Neural cell (in vitro differentiated cells): Measurements from ENCODE around the gene TBC1D5. TPM values are rescaled to one million over a fixed set of nuclear protein-coding genes. Genes with fewer than 3 reads are reported as not detected.

ENCODE experiments used
- H2AFZ ChIP-seq: fragments of 200-600, 300-800 bp; sonication (generic), shearing (Covaris generic); 2 replicates; pipeline ENCODE4 v1.6.0; 2014; ENCODE audit warnings: low read depth, mild to moderate bottlenecking, antibody characterized with exemption, low read length, moderate library complexity
- H3F3A ChIP-seq: fragments of 200-600 bp; shearing (Covaris generic); 2 replicates; pipeline ENCODE4 v1.6.1; 2016; ENCODE audit warnings: mild to moderate bottlenecking, moderate library complexity, mixed read lengths, antibody characterized with exemption, low read length; ENCODE audit not compliant: insufficient read depth, poor library complexity, severe bottlenecking
- H3K27ac ChIP-seq: fragments of 200-600, 300-800 bp; sonication (generic), shearing (Covaris generic); 2 replicates; pipeline ENCODE4 v1.5.1; 2014; ENCODE audit warnings: mild to moderate bottlenecking, low read length, moderate library complexity
- H3K27me3 ChIP-seq: fragments of 300-800, 200-600 bp; sonication (generic), shearing (Covaris generic); 2 replicates; pipeline ENCODE4 v1.6.0; 2014; ENCODE audit warnings: mild to moderate bottlenecking, low read depth, low read length, moderate library complexity; ENCODE audit not compliant: insufficient read depth
- H3K36me3 ChIP-seq: fragments of 300-800, 200-600 bp; sonication (generic), shearing (Covaris generic); 2 replicates; pipeline ENCODE4 v1.5.1; 2014; ENCODE audit warnings: mild to moderate bottlenecking, antibody characterized with exemption, low read length, moderate library complexity; ENCODE audit not compliant: insufficient read depth
- H3K4me2 ChIP-seq: fragments of 300-800, 200-600 bp; sonication (generic), shearing (Covaris generic); 2 replicates; pipeline ENCODE4 v1.6.0; 2014; ENCODE audit warnings: mild to moderate bottlenecking, low read length
- H3K4me3 ChIP-seq: fragments of 300-800, 200-600 bp; sonication (generic), shearing (Covaris generic); 2 replicates; pipeline ENCODE4 v1.5.1; 2014; ENCODE audit warnings: mild to moderate bottlenecking, low read length, moderate library complexity
- H3K79me2 ChIP-seq: fragments of 200-600 bp; shearing (Covaris generic); replicated peaks from 2 replicates; pipeline ENCODE4 v1.6.0; 2014; ENCODE audit warnings: mild to moderate bottlenecking, low read length, moderate library complexity; ENCODE audit not compliant: insufficient read depth
- H3K9ac ChIP-seq: fragments of 300-800, 200-600 bp; sonication (generic), shearing (Covaris generic); 2 replicates; pipeline ENCODE4 v1.6.1; 2016; ENCODE audit warnings: mild to moderate bottlenecking, low read length, mixed read lengths
- H3K9me2 ChIP-seq: fragments of 200-600 bp; shearing (Covaris generic); 2 replicates; pipeline ENCODE4 v1.6.1; 2016; ENCODE audit warnings: mild to moderate bottlenecking, low read length, mixed read lengths; ENCODE audit not compliant: insufficient read depth
- H3K9me3 ChIP-seq: fragments of 200-600, 300-800 bp; sonication (generic), shearing (Covaris generic); 2 replicates; pipeline ENCODE4 v1.6.1; 2016; ENCODE audit warnings: mild to moderate bottlenecking, mixed run types, low read length, moderate library complexity, mixed read lengths
- H4K20me1 ChIP-seq: fragments of 200-600 bp; shearing (Covaris generic); 2 replicates; pipeline ENCODE4 v1.6.1; 2016; ENCODE audit warnings: mild to moderate bottlenecking, mixed run types; ENCODE audit not compliant: insufficient read depth
- EP300 ChIP-seq: fragments of 450-650 bp; conservative IDR thresholded peaks from 2 replicates; pipeline ENCODE4 v1.6.1; 2014; ENCODE audit warnings: antibody characterized with exemption, mild to moderate bottlenecking, moderate library complexity; ENCODE audit not compliant: poor library complexity, severe bottlenecking
- EZH2 ChIP-seq: fragments of 200-600, 300-800 bp; shearing (Covaris generic), sonication (generic); IDR thresholded peaks from 2 replicates; pipeline ENCODE4 v1.6.1; 2014; ENCODE audit warnings: antibody characterized with exemption, low read length, borderline replicate concordance, mild to moderate bottlenecking; ENCODE audit not compliant: insufficient read depth, poor library complexity, severe bottlenecking
- MXI1 ChIP-seq: fragments of 450-650 bp; conservative IDR thresholded peaks from 2 replicates; pipeline ENCODE4 v1.6.1; 2014; ENCODE audit warnings: antibody characterized with exemption, mild to moderate bottlenecking; ENCODE audit not compliant: poor library complexity, severe bottlenecking
- POLR2AphosphoS5 ChIP-seq: IDR thresholded peaks from 2 replicates; pipeline ENCODE4 v1.6.1; 2012
- RAD21 ChIP-seq: fragments of 450-650 bp; conservative IDR thresholded peaks from 2 replicates; pipeline ENCODE4 v1.6.1; 2014; ENCODE audit warnings: antibody characterized with exemption, mild to moderate bottlenecking, moderate library complexity
- SMC3 ChIP-seq: fragments of 450-650 bp; conservative IDR thresholded peaks from 2 replicates; pipeline ENCODE4 v1.6.1; 2014; ENCODE audit warnings: antibody characterized with exemption, mild to moderate bottlenecking, moderate library complexity; ENCODE audit not compliant: poor library complexity
- TAF1 ChIP-seq: IDR thresholded peaks from 2 replicates; pipeline ENCODE4 v1.6.1; 2012; ENCODE audit warnings: low read depth
- polyA plus RNA-seq: library from polyadenylated mRNA; depleted of rRNA; stranded (reverse); fragments of >200 nt; gene quantifications from 2 replicates; pipeline ENCODE4 v1.2.3, GENCODE V29; 2014
- TF ChIP-seq, protein P1 (sequence below): IDR thresholded peaks from 2 replicates; pipeline ENCODE4 v1.6.1; 2012; ENCODE audit warnings: borderline replicate concordance
- TF ChIP-seq, protein P2 (sequence below): fragments of 450-650 bp; IDR thresholded peaks from 2 replicates; pipeline ENCODE4 v1.5.1; 2014; ENCODE audit warnings: antibody characterized with exemption, mild to moderate bottlenecking, moderate library complexity; ENCODE audit not compliant: poor library complexity, severe bottlenecking

Gene TBC1D5
- polyA plus RNA-seq, 1 donor from 2014 or later, result 28.3 TPM

DNA sequence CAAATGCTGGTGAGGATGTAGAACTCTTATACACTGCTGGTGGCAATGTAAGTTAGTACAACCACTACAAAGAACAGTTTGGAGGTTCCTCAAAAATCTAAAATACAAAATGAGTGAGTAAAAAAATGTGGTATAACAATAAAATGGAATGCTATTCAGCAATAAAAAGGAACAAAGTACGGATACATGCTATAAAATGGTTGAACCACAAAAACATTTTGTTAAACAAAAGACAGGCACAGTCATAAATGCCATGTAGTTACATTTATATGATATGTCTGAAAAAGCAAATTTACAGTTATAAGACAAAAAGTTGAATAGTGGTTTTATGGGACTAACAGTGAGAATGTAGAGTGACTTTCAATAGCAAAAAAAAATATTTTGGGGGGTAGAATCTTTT lies 285.8 kb downstream of the TBC1D5 start:
- H3K9me2 ChIP-seq, result no peaks in the 10 kb centered on the region
- TF ChIP-seq, protein P1, sequence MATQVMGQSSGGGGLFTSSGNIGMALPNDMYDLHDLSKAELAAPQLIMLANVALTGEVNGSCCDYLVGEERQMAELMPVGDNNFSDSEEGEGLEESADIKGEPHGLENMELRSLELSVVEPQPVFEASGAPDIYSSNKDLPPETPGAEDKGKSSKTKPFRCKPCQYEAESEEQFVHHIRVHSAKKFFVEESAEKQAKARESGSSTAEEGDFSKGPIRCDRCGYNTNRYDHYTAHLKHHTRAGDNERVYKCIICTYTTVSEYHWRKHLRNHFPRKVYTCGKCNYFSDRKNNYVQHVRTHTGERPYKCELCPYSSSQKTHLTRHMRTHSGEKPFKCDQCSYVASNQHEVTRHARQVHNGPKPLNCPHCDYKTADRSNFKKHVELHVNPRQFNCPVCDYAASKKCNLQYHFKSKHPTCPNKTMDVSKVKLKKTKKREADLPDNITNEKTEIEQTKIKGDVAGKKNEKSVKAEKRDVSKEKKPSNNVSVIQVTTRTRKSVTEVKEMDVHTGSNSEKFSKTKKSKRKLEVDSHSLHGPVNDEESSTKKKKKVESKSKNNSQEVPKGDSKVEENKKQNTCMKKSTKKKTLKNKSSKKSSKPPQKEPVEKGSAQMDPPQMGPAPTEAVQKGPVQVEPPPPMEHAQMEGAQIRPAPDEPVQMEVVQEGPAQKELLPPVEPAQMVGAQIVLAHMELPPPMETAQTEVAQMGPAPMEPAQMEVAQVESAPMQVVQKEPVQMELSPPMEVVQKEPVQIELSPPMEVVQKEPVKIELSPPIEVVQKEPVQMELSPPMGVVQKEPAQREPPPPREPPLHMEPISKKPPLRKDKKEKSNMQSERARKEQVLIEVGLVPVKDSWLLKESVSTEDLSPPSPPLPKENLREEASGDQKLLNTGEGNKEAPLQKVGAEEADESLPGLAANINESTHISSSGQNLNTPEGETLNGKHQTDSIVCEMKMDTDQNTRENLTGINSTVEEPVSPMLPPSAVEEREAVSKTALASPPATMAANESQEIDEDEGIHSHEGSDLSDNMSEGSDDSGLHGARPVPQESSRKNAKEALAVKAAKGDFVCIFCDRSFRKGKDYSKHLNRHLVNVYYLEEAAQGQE, result no peak
- TF ChIP-seq EZH2, result no peak
- TF ChIP-seq TAF1, result no peak
- H3K36me3 ChIP-seq, result no peaks in the 10 kb centered on the region
- no peaks in the 10 kb centered on the region for H4K20me1 ChIP-seq
- no peak overlapping the region for H3K27ac ChIP-seq
- no peaks in the 10 kb centered on the region for H3F3A ChIP-seq
- H3K9ac ChIP-seq, result no peak overlapping the region
- no peak overlapping the region for H3K4me3 ChIP-seq
- H3K9me3 ChIP-seq, result peaks cover 3% of the 10 kb centered on the region
- no peak overlapping the region for H3K4me2 ChIP-seq
- no peaks in the 10 kb centered on the region for H3K79me2 ChIP-seq
- no peaks in the 10 kb centered on the region for H3K27me3 ChIP-seq
- H2AFZ ChIP-seq, result no peak overlapping the region

DNA sequence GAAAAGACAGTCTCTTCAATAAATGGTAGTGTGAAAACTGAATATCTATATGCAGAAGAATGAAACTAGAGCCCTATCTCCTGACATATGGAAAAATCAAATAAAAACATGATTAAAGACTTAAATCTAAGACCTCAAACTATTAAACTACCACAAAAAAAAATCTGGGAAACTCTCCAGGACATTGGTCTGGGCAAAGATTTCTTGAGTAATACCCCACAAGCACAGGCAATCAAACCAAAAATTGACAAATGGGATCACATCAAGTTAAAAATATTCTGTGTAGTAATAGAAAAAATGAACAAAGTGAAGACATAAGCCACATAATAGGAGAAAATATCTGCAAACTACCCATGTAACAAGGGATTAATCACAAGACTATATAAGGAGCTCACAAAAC lies 286.4 kb downstream of the TBC1D5 start:
- Histone ChIP-seq H4K20me1 (no peaks in the 10 kb centered on the region), H3K27ac (no peak overlapping the region), H3K36me3 (no peaks in the 10 kb centered on the region), H2AFZ (no peak overlapping the region), H3K9me2 (no peaks in the 10 kb centered on the region), H3K27me3 (no peaks in the 10 kb centered on the region), H3F3A (no peaks in the 10 kb centered on the region), H3K9ac (no peak overlapping the region), H3K4me2 (no peak overlapping the region), H3K79me2 (no peaks in the 10 kb centered on the region), H3K4me3 (no peak overlapping the region), H3K9me3 (peaks cover 3% of the 10 kb centered on the region)
- TF ChIP-seq EP300, result no peak
- TF ChIP-seq MXI1, result no peak
- no peak for TF ChIP-seq TAF1
- TF ChIP-seq EZH2, result no peak
- TF ChIP-seq, protein P1, result no peak
- TF ChIP-seq SMC3, result no peak
- TF ChIP-seq, protein P2, sequence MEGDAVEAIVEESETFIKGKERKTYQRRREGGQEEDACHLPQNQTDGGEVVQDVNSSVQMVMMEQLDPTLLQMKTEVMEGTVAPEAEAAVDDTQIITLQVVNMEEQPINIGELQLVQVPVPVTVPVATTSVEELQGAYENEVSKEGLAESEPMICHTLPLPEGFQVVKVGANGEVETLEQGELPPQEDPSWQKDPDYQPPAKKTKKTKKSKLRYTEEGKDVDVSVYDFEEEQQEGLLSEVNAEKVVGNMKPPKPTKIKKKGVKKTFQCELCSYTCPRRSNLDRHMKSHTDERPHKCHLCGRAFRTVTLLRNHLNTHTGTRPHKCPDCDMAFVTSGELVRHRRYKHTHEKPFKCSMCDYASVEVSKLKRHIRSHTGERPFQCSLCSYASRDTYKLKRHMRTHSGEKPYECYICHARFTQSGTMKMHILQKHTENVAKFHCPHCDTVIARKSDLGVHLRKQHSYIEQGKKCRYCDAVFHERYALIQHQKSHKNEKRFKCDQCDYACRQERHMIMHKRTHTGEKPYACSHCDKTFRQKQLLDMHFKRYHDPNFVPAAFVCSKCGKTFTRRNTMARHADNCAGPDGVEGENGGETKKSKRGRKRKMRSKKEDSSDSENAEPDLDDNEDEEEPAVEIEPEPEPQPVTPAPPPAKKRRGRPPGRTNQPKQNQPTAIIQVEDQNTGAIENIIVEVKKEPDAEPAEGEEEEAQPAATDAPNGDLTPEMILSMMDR, result no peak
- no peak for TF ChIP-seq RAD21
- no peak for TF ChIP-seq POLR2AphosphoS5
